DOHH2 (cell line): Measurements from ENCODE around the gene L3MBTL4.

ENCODE experiments used
- CTCF ChIP-seq: fragments of 200-600 bp; sonication (generic); IDR thresholded peaks from one replicate; pipeline ENCODE4 v1.5.1; 2014; ENCODE audit warnings: antibody characterized with exemption, mild to moderate bottlenecking, low read depth, low read length; ENCODE audit not compliant: poor library complexity, severe bottlenecking
- EZH2phosphoT487 ChIP-seq: fragments of 200-600 bp; sonication (generic); IDR thresholded peaks from 2 replicates; pipeline ENCODE4 v1.6.1; 2017; ENCODE audit warnings: borderline replicate concordance, mild to moderate bottlenecking, antibody characterized with exemption, low read length, moderate library complexity, mixed read lengths

GRCh38 chr18:5937121-5937520 is 477.6 kb downstream of the L3MBTL4 start:
- TF ChIP-seq CTCF (no peak), EZH2phosphoT487 (no peak)
